Effector memory CD4-positive, alpha-beta T cell (primary cell): ENCODE results near the gene SV2B.

Experiments
- DNase-seq, 3 donors: peaks; one replicate each; pipeline ENCODE4 v3.0.0-alpha.2; 2020
- H3K27ac ChIP-seq: 2 replicates; pipeline ENCODE4 v1.7.0; 2013; ENCODE audit warnings: mild to moderate bottlenecking, low read length, moderate library complexity; ENCODE audit not compliant: insufficient read depth, poor library complexity, severe bottlenecking
- H3K27me3 ChIP-seq: replicated peaks from 2 replicates; pipeline ENCODE4 v1.7.0; 2013; ENCODE audit warnings: mild to moderate bottlenecking, low read length; ENCODE audit not compliant: insufficient read depth, control insufficient read depth, poor library complexity, severe bottlenecking
- H3K36me3 ChIP-seq: 2 replicates; pipeline ENCODE4 v1.7.0; 2013; ENCODE audit warnings: mild to moderate bottlenecking, low read length, moderate library complexity; ENCODE audit not compliant: control insufficient read depth, insufficient read depth
- H3K4me1 ChIP-seq: 2 replicates; pipeline ENCODE4 v1.7.0; 2013; ENCODE audit warnings: low read length, mild to moderate bottlenecking; ENCODE audit not compliant: control insufficient read depth, insufficient read depth, poor library complexity, severe bottlenecking
- H3K4me3 ChIP-seq: 2 replicates; pipeline ENCODE4 v1.7.0; 2013; ENCODE audit warnings: low read length, low read depth, mild to moderate bottlenecking; ENCODE audit not compliant: insufficient read depth, poor library complexity, severe bottlenecking
- H3K9me3 ChIP-seq: 2 replicates; pipeline ENCODE4 v1.7.0; 2013; ENCODE audit warnings: mild to moderate bottlenecking, low read length, moderate library complexity; ENCODE audit not compliant: control insufficient read depth

Gene SV2B

DNA sequence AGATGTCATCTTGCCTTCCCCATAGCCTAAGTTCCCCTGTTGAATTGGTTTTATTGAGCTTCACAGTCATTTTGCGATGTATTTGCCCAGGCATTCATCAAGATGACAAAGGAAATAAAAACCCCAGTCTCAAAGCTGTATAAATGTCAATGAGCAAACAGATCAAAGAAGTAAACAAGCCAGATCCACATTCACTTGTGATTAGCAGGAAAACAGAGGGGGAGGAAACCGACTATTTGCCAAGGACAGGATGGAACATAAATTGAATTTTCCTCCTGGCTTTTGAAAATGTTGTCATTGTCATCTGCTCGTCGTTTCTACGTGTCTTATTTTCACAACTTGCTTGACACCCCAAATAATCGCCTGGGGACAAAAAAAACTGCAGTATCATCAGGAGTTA lies 83.5 kb downstream of the SV2B start:
- Histone ChIP-seq H3K27me3 (no peaks in the 10 kb centered on the region), H3K4me3 (no peak overlapping the region), H3K4me1 (no peaks in the 10 kb centered on the region), H3K36me3 (no peaks in the 10 kb centered on the region), H3K27ac (no peak overlapping the region), H3K9me3 (no peaks in the 10 kb centered on the region)
- DNase-seq, result no peak

DNA sequence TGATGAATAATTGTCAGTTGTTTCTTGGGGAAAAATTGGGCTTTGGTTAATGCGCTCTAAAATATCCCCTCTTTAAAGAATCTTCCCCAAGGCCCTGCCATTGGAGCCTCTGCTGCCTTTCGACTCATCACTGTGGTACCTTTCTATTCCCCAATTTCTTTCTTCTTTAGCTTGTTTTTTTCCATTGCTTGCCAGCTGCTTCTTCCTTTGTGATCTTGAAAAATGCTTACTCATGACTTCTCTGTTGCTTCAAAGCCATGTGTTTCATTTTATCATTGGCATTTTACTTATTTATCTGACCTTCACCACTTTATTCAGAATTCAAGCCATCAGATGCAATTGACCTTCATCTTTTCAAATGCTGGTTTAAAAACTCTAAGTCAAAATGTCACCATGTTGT lies 84.4 kb downstream of the SV2B start:
- no peaks in the 10 kb centered on the region for H3K9me3 ChIP-seq
- no peaks in the 10 kb centered on the region for H3K36me3 ChIP-seq
- no peak overlapping the region for H3K27ac ChIP-seq
- H3K4me1 ChIP-seq, result no peaks in the 10 kb centered on the region
- no peak overlapping the region for H3K4me3 ChIP-seq
- no peak for DNase-seq
- no peaks in the 10 kb centered on the region for H3K27me3 ChIP-seq

DNA sequence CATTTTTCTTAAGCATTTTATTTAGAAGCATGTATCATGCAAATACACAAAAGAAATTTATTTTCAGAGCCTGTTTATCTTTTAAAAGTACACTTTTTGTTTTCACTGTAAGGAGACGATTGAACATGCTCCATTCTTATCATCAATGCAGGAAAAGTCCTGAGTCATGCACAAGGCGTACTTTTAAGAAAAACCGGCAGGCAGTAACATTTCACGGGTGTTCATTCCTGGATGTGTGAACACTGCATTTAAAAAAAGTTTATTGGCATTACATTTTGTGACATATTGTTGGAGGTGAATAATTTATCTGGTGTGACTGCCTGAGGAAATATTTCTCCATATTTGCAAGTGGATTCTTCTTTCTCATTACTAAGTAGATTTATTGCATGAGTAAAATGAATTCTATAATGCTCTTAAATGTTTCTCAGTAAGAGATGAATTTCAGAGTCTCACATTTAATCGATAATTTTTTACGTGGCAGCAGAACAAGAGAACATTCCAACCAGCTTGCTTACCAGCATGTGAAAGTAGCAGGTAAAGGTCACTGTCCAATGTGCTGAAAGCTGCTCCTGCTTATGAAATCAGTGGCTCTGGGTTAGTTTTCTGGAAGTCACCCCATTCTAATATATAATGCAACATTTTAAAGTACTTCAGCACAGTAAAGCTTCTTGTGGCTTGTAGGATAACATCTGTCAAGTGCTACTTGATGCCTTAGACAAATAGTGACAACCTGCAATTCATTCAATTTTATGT lies 87.0 kb downstream of the SV2B start:
- no peaks in the 10 kb centered on the region for H3K9me3 ChIP-seq
- H3K27me3 ChIP-seq, result no peaks in the 10 kb centered on the region
- H3K27ac ChIP-seq, result no peak overlapping the region
- H3K36me3 ChIP-seq, result no peaks in the 10 kb centered on the region
- no peaks in the 10 kb centered on the region for H3K4me1 ChIP-seq
- no peak for DNase-seq
- no peak overlapping the region for H3K4me3 ChIP-seq

DNA sequence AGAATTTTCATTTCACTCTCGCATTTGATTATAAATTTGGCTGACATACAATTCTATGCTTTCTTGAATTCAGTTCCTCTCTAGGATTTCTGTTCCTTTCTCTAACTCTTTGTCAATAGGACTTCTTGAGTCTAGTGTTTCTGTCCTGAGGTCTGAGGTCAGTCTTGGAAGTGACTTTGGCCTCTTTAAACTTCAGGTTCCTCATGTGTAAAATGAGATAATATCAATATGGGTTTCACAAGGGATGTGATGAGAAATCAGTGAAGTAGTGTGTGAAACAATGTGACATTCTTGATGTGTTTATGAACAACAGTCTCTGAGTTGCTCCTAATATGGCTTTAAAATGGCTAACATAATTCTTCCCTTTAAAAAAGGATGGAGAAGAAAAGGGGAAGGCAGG lies 92.2 kb downstream of the SV2B start:
- H3K4me1 ChIP-seq, result no peaks in the 10 kb centered on the region
- no peaks in the 10 kb centered on the region for H3K9me3 ChIP-seq
- no peak for DNase-seq
- H3K27me3 ChIP-seq, result no peaks in the 10 kb centered on the region
- H3K36me3 ChIP-seq, result no peaks in the 10 kb centered on the region
- no peak overlapping the region for H3K4me3 ChIP-seq
- no peak overlapping the region for H3K27ac ChIP-seq

DNA sequence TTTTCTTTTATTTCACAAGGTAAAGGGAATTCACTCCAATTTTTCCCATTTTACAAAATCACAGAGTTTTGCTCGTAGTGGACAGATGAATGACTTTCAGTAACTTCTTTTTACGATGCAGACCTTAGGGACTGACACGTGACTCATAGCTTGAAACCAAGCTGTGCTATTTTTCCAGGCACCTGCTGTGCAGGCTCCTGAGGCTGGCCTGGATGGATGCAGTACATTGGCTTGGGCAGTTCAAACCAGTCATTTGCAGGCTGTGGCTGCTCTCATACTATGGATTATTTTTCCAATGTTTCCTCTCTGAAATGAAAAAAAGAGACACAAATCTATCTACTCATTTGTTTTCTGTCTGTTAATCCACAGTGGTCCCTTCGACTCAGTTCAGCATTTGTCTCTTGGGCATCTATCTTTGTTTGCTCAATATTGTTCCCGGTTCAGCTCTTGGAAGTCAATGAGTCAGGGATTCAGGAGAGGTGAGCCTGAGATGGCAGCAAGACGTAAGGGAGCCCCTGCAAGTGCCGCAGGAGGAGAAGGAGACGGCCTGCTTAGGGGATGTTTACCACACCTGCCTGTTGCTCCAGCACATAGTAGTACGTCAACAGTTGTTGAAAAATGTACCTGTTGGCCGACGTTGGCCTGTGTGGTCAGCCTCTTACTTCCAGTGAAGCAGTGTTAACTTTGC lies 92.8 kb downstream of the SV2B start:
- DNase-seq, result no peak
- Histone ChIP-seq H3K27ac (no peak overlapping the region), H3K4me1 (no peaks in the 10 kb centered on the region), H3K27me3 (no peaks in the 10 kb centered on the region), H3K9me3 (no peaks in the 10 kb centered on the region), H3K36me3 (no peaks in the 10 kb centered on the region), H3K4me3 (no peak overlapping the region)

DNA sequence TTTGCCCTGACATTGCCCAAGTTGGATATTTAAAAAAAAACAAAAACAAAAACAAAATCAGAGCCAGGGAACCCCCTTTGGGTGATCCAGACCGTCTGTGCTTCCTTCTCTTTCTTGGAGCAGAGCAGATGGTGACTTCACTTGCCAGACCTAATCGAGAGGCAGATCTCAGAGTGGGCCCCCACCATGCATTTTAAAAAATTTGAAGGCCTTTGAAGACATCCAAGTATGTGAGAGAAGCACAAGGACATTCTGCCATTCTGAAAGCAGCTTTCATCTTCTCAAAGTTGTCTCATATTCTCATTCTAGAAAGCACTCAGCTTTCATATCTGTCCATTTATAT lies 93.3 kb downstream of the SV2B start:
- no peak overlapping the region for H3K27ac ChIP-seq
- no peaks in the 10 kb centered on the region for H3K4me1 ChIP-seq
- no peak overlapping the region for H3K4me3 ChIP-seq

DNA sequence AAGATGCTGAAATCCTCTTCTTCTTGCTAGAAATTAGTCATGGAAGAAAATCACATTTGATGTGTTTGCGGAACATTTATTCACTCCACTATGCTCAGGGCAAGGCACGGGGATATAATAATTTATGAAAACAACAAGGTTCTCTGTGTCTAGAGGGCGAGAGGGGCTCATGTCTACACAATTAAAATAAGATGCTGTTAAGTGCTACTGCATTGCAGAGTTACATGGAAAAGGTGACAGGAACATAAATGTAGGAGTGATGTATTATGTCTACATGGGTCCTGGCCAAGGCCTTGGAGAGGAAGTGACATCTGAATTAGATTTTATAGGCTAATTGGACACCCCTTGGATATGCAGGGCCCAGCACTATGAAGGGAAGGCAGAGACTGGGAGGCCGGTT lies 96.1 kb downstream of the SV2B start:
- H3K4me1 ChIP-seq, result no peaks in the 10 kb centered on the region
- DNase-seq, result no peak
- no peak overlapping the region for H3K27ac ChIP-seq
- no peaks in the 10 kb centered on the region for H3K27me3 ChIP-seq
- H3K36me3 ChIP-seq, result no peaks in the 10 kb centered on the region
- no peaks in the 10 kb centered on the region for H3K9me3 ChIP-seq
- no peak overlapping the region for H3K4me3 ChIP-seq

More for the DNA sequence above, 93.3 kb downstream of the SV2B start:
- Histone ChIP-seq H3K9me3 (no peaks in the 10 kb centered on the region), H3K36me3 (no peaks in the 10 kb centered on the region), H3K27me3 (no peaks in the 10 kb centered on the region)
- no peak for DNase-seq

DNA sequence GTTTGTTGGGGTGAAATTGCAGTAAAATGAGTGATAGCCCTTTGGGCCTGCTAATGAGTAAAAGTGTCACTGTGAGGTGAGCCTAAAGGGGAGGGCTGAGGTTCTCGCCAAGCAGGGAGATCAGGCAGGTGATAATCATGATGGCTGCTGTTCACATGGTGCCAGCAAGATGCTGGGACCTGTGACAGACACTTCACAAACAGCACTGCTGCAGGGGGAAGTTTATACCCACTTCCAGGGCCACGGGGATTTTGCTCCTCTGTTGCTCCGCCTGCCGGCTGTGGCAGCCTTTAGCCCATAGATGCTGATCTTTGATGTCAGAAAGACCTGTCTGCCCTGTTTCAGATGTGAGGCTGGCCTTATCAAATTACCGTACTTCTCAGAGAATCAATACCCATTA lies 96.7 kb downstream of the SV2B start:
- no peaks in the 10 kb centered on the region for H3K27me3 ChIP-seq
- no peak for DNase-seq
- no peaks in the 10 kb centered on the region for H3K36me3 ChIP-seq
- no peaks in the 10 kb centered on the region for H3K4me1 ChIP-seq
- no peaks in the 10 kb centered on the region for H3K9me3 ChIP-seq
- no peak overlapping the region for H3K27ac ChIP-seq
- H3K4me3 ChIP-seq, result no peak overlapping the region

DNA sequence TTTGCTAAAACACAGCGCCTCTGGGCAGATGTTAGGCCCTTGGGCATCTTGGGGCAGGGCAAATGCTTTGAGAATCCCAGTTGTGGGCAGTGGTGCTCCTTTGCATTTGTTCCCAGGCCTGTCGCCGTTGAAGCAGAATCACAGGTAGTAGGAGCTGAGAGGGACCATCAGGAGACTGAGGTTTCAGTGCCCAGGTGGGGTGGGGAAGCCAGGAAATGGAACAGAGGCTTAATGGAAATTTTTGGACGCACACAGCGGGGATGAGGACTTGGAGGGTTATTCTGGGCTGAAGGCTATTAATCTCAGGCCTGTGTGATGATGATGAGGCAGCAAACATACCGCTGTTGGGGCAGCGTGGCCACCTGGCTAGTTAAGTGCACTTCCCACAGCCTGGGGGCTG lies 99.5 kb downstream of the SV2B start:
- Histone ChIP-seq H3K36me3 (no peaks in the 10 kb centered on the region), H3K27me3 (no peaks in the 10 kb centered on the region), H3K27ac (no peak overlapping the region), H3K4me3 (no peak overlapping the region), H3K4me1 (no peaks in the 10 kb centered on the region), H3K9me3 (no peaks in the 10 kb centered on the region)
- no peak for DNase-seq

DNA sequence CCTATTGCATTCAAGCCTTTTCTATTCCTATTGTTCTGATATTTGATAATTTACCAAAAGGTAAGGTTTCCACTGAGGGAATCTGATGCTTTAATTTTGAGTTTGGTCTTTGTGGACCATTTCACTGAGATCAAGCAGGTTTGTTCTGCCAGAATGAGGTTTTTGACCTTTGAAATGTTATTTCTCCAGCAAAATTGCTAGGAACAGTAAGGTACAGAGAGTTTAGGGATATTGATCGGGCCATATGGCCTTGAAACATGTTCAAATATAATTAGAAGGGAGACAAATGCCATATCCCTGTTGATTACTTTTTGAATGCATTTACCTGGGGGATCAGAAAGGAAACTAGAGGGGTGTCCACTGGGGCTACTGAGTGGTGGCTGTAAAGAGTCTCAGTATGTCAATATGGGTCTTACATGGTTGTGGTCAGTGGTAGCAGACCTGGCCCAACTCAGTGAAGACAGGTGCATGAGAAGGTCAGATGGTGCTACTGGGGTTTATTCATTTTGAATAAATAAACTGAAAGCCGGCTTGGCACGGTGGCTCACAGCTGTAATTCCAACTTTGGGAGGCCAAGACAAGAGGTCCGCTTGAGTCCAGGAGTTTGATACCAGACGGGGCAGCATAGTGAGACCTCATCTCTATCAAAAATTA lies 100.2 kb downstream of the SV2B start:
- no peaks in the 10 kb centered on the region for H3K9me3 ChIP-seq
- no peaks in the 10 kb centered on the region for H3K4me1 ChIP-seq
- no peaks in the 10 kb centered on the region for H3K36me3 ChIP-seq
- no peak overlapping the region for H3K27ac ChIP-seq
- DNase-seq, result no peak
- no peaks in the 10 kb centered on the region for H3K27me3 ChIP-seq
- H3K4me3 ChIP-seq, result no peak overlapping the region
